Liver (tissue), 9 donors: ENCODE measurements around the gene DGCR8. TPM values are rescaled to one million over a fixed set of nuclear protein-coding genes. Genes with fewer than 3 reads are reported as not detected.

Experiments used
- DNase-seq: peaks from one replicate; pipeline ENCODE4 v3.0.0-alpha.2; 2017; ENCODE audit warnings: low spot score
- H3K27ac ChIP-seq, 2 donors: one replicate each; pipeline ENCODE4 v1.7.0; 2013; ENCODE audit warnings: inconsistent platforms in 2 of 2, low read length in 2 of 2, control low read depth in 1 of 2, low read depth in 1 of 2, mild to moderate bottlenecking in 1 of 2
- H3K27me3 ChIP-seq, 4 donors: one replicate each; pipeline versions ENCODE4 v1.6.1 to v1.7.0; 2013; ENCODE audit warnings: low read length in 3 of 4, inconsistent platforms in 1 of 4, mild to moderate bottlenecking in 1 of 4, moderate library complexity in 1 of 4; ENCODE audit not compliant: control insufficient read depth in 4 of 4, insufficient read depth in 4 of 4
- H3K36me3 ChIP-seq, 4 donors: one replicate each; pipeline versions ENCODE4 v1.6.1 to v1.7.0; 2013; ENCODE audit warnings: low read length in 3 of 4, mild to moderate bottlenecking in 3 of 4, low read depth in 1 of 4, moderate library complexity in 1 of 4; ENCODE audit not compliant: control insufficient read depth in 4 of 4, insufficient read depth in 3 of 4
- H3K4me1 ChIP-seq, 4 donors: one replicate each; pipeline versions ENCODE4 v1.6.1 to v1.7.0; 2013; ENCODE audit warnings: low read length in 3 of 4, mild to moderate bottlenecking in 3 of 4, moderate library complexity in 1 of 4; ENCODE audit not compliant: control insufficient read depth in 4 of 4, insufficient read depth in 4 of 4
- H3K4me3 ChIP-seq, 3 donors: one replicate each; pipeline versions ENCODE4 v1.6.1 to v1.7.0; 2013; ENCODE audit warnings: low read length in 3 of 3, control low read depth in 1 of 3, low read depth in 1 of 3, mild to moderate bottlenecking in 1 of 3
- H3K9ac ChIP-seq, 2 donors: one replicate each; pipeline ENCODE4 v1.7.0; 2013; ENCODE audit warnings: low read length in 2 of 2, mild to moderate bottlenecking in 2 of 2, moderate library complexity in 2 of 2, control low read depth in 1 of 2, low read depth in 1 of 2
- H3K9me3 ChIP-seq, 4 donors: one replicate each; pipeline versions ENCODE4 v1.6.1 to v1.7.0; 2013; ENCODE audit warnings: low read length in 3 of 4; ENCODE audit not compliant: control insufficient read depth in 4 of 4
- CTCF ChIP-seq: fragments of 150-350 bp; IDR thresholded peaks from 2 replicates; pipeline ENCODE4 v1.5.1; 2017; ENCODE audit warnings: improper control_type of control experiment, low read depth, low read length; ENCODE audit not compliant: missing input control
- EGR1 ChIP-seq, 2 donors: IDR thresholded peaks; 2 replicates each; pipeline ENCODE4 v1.6.1; 2016 to 2018; ENCODE audit warnings: antibody characterized with exemption in 2 of 2, low read depth in 2 of 2
- FOXA1 ChIP-seq: IDR thresholded peaks from 2 replicates; pipeline ENCODE4 v1.6.1; 2016; ENCODE audit warnings: antibody characterized with exemption
- FOXA2 ChIP-seq: IDR thresholded peaks from 2 replicates; pipeline ENCODE4 v1.6.1; 2016; ENCODE audit warnings: antibody characterized with exemption
- GABPA ChIP-seq, 2 donors: IDR thresholded peaks in 1 of 2; conservative IDR thresholded peaks in 1 of 2; 2 replicates each; pipeline ENCODE4 v1.6.1; 2016; ENCODE audit warnings: antibody characterized with exemption in 2 of 2, mild to moderate bottlenecking in 1 of 2, moderate library complexity in 1 of 2
- HNF4A ChIP-seq, 2 donors: conservative IDR thresholded peaks; 2 replicates each; pipeline ENCODE4 v1.6.1; 2016; ENCODE audit warnings: antibody characterized with exemption in 2 of 2, mild to moderate bottlenecking in 2 of 2
- HNF4G ChIP-seq: IDR thresholded peaks from 2 replicates; pipeline ENCODE4 v1.6.1; 2016; ENCODE audit warnings: antibody characterized with exemption
- MAX ChIP-seq: IDR thresholded peaks from 2 replicates; pipeline ENCODE4 v1.6.1; 2016; ENCODE audit warnings: antibody characterized with exemption
- NR2F2 ChIP-seq: IDR thresholded peaks from 2 replicates; pipeline ENCODE4 v1.6.1; 2016; ENCODE audit warnings: antibody characterized with exemption
- RAD21 ChIP-seq, 2 donors: IDR thresholded peaks; 2 replicates each; pipeline ENCODE4 v1.6.1; 2016; ENCODE audit warnings: antibody characterized with exemption in 2 of 2, mild to moderate bottlenecking in 2 of 2
- REST ChIP-seq: IDR thresholded peaks from 2 replicates; pipeline ENCODE4 v1.6.1; 2016; ENCODE audit warnings: antibody characterized with exemption, mild to moderate bottlenecking
- RXRA ChIP-seq, 2 donors: IDR thresholded peaks; 2 replicates each; pipeline ENCODE4 v1.6.1; 2017 to 2018; ENCODE audit warnings: antibody characterized with exemption in 2 of 2, mild to moderate bottlenecking in 1 of 2
- SP1 ChIP-seq: IDR thresholded peaks from 2 replicates; pipeline ENCODE4 v1.6.1; 2018; ENCODE audit warnings: antibody characterized with exemption, mild to moderate bottlenecking
- YY1 ChIP-seq: IDR thresholded peaks from 2 replicates; pipeline ENCODE4 v1.6.1; 2016; ENCODE audit warnings: antibody characterized with exemption, mild to moderate bottlenecking
- WGBS: extraction: QIAGEN DNeasy Blood & Tissue Kit; methylation state at CpG from one replicate; pipeline ENCODE4 v1.1.7; 2013; 5-methylcytosine and 5-hydroxymethylcytosine counted together
- polyA plus RNA-seq, 2 donors: library from polyadenylated mRNA; stranded (reverse) in 1 of 2; unstranded in 1 of 2; fragments of 200-250 nt in 1 of 2; fragments of >200 nt in 1 of 2; fragmentation: Nextera tagmentation in 1 of 2; extraction: Ambion mirVana in 1 of 2; gene quantifications; one replicate each; pipeline versions ENCODE4 v1.2.1 to v1.2.3, GENCODE V29; 2013 to 2015
- total RNA-seq, 2 donors: library from RNA; depleted of rRNA; stranded (reverse); fragments of >200 nt; gene quantifications; one replicate each; pipeline ENCODE4 v1.2.3, GENCODE V29; 2014
- donor health status: healthy.
- donor health status: healthy.
- donor health status: healthy.
- donor health status: healthy.
- donor health status: healthy.

Gene DGCR8
- total and polyA plus RNA-seq, 4 donors, result 7.9 to 27.1 (median 15.8) TPM

- TF ChIP-seq REST (no peak), GABPA (IDR thresholded peaks at IDR 0.05 in 1 of 2, conservative IDR thresholded peaks at IDR 0.05 in 1 of 2) (no peak)
Observed at GRCh38 chr22:20057596-20058268, 22.3 kb upstream of the DGCR8 start (continued).

- H3K4me3 ChIP-seq, result no peak overlapping the region
- no peak overlapping the region for H3K9ac ChIP-seq
- no peak for DNase-seq
- 93% methylated on average over 10 of the region's 10 CpGs for WGBS
- H3K27me3 ChIP-seq, result no peaks in the 10 kb centered on the region
- peaks cover 10 to 58% (median 23%) of the 10 kb centered on the region in 4 donors for H3K36me3 ChIP-seq
- H3K27ac ChIP-seq, result no peak overlapping the region
- TF ChIP-seq GABPA (IDR thresholded peaks at IDR 0.05 in 1 of 2, conservative IDR thresholded peaks at IDR 0.05 in 1 of 2) (no peak), SP1 (no peak), YY1 (no peak), NR2F2 (no peak), HNF4A (conservative IDR thresholded peaks at IDR 0.05) (no peak), MAX (no peak), RAD21 (IDR thresholded peaks at IDR 0.05) (no peak), CTCF (no peak), FOXA2 (no peak), RXRA (IDR thresholded peaks at IDR 0.05) (no peak), EGR1 (IDR thresholded peaks at IDR 0.05; ENCODE audit: low read depth in 2 of 2) (no peak), FOXA1 (no peak), HNF4G (no peak)
- H3K4me1 ChIP-seq, result no peaks in the 10 kb centered on the region
- no peaks in the 10 kb centered on the region for H3K9me3 ChIP-seq
Observed at GRCh38 chr22:20058989-20059770, 20.9 kb upstream of the DGCR8 start.
